Fibroblast of villous mesenchyme (primary cell): Measurements from ENCODE around the gene TNFSF9. TPM values are rescaled to one million over a fixed set of nuclear protein-coding genes. Genes with fewer than 3 reads are reported as not detected.

Experiments used
- DNase-seq: peaks from one replicate; pipeline ENCODE4 v3.0.0-alpha.2; 2010; ENCODE audit warnings: low read depth
- H3K4me3 ChIP-seq: 2 replicates; pipeline ENCODE4 v1.5.1; 2011; ENCODE audit warnings: low read depth, mild to moderate bottlenecking, low read length
- CTCF ChIP-seq: IDR thresholded peaks from 2 replicates; pipeline ENCODE4 v1.5.1; 2012; ENCODE audit warnings: low read depth, mild to moderate bottlenecking, low read length; ENCODE audit not compliant: insufficient read depth
- total RNA-seq: library from RNA; depleted of rRNA; stranded (reverse); fragments of >200 nt; gene quantifications from 2 replicates; pipeline ENCODE4 v1.2.3, GENCODE V29; 2012

TNFSF9 gene
- total RNA-seq, 1 donor: not detected

- DNase-seq: no peak
- no peak overlapping the region for H3K4me3 ChIP-seq
- TF ChIP-seq CTCF: no peak
Observed at GRCh38 chr19:6533000-6533328, 2.1 kb downstream of the TNFSF9 start.

- DNase-seq: no peak
- H3K4me3 ChIP-seq: no peak overlapping the region
- no peak for TF ChIP-seq CTCF
Observed at GRCh38 chr19:6533746-6534418, 3.1 kb downstream of the TNFSF9 start.

DNA sequence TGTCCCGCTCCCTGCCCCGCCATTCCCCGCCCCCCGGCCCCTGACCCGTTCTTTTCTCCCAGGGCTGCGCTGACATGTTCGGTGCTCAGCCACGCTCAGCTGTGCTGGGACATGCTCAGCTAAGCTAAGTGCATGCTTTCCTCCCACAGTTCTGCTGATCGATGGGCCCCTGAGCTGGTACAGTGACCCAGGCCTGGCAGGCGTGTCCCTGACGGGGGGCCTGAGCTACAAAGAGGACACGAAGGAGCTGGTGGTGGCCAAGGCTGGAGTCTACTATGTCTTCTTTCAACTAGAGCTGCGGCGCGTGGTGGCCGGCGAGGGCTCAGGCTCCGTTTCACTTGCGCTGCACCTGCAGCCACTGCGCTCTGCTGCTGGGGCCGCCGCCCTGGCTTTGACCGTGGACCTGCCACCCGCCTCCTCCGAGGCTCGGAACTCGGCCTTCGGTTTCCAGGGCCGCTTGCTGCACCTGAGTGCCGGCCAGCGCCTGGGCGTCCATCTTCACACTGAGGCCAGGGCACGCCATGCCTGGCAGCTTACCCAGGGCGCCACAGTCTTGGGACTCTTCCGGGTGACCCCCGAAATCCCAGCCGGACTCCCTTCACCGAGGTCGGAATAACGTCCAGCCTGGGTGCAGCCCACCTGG, 3.7 kb downstream of the TNFSF9 start:
- no peak for TF ChIP-seq CTCF
- H3K4me3 ChIP-seq: no peak overlapping the region
- no peak for DNase-seq

DNA sequence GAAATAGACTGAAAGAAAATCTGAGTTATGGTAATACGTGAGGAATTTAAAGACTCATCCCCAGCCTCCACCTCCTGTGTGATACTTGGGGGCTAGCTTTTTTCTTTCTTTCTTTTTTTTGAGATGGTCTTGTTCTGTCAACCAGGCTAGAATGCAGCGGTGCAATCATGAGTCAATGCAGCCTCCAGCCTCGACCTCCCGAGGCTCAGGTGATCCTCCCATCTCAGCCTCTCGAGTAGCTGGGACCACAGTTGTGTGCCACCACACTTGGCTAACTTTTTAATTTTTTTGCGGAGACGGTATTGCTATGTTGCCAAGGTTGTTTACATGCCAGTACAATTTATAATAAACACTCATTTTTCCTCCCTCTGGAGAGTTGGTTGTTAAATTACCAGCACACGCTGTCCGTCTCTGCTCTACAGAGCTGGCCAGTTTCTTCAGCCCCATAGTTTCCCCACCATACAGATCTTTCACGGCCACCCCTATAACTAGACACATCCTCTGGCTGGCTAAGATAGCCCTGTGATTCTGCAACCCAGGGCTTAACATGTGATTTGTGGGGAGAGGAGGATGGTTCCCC, 4.8 kb downstream of the TNFSF9 start:
- DNase-seq: no peak
- no peak overlapping the region for H3K4me3 ChIP-seq
- no peak for TF ChIP-seq CTCF

GRCh38 chr19:6539514-6539913, 8.7 kb downstream of the TNFSF9 start:
- DNase-seq: no peak
- no peak for TF ChIP-seq CTCF
- H3K4me3 ChIP-seq: no peak overlapping the region

DNA sequence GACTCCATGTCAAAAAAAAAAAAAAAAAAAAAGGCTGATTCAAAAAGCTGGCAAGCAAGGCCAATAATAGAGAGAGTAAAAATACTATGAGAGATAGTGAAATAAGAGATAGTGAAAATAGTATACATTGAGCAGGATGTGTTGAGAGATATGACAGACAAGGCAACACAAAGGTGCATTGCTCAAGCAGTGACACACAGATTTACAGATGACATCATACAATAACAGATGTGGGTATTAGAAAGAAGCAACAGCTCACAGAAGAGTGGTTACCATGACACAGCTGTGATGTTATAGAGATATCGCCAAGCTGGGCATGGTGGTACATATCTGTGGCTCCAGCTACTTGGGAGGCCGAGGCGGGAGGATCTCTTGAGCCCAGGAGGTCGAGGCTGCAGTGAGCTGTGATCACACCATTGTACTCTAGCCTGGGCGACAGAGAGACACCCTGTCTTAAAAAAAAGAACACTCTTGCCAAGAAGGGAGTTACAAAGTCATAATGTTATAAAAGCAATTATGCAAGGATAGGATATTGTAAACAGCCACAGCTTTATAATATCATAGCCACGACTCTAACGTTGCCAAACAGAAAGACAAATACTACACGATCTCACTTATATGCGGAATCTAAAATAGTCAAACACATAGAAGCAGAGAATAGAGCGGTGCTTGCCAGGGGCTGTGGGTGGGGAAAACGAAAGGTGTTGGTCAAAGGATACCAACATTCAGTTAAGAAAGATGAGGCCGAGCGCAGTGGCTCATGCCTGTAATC, 10.3 kb downstream of the TNFSF9 start:
- DNase-seq: no peak
- no peak for TF ChIP-seq CTCF

More for the DNA sequence above, 10.3 kb downstream of the TNFSF9 start:
- no peak overlapping the region for H3K4me3 ChIP-seq
